GM12878 (cell line): ENCODE results near the gene ANAPC10. TPM values are rescaled to one million over a fixed set of nuclear protein-coding genes. Genes with fewer than 3 reads are reported as not detected.
A peak's percentile ranks its signal among the peaks of the same experiment; 100 is the strongest.

Experiments used
- CHD2 ChIP-seq: IDR thresholded peaks from 2 replicates; pipeline ENCODE4 v1.6.1; 2011; ENCODE audit warnings: low read depth, low read length, improper control_type of control experiment, borderline replicate concordance
- FOS ChIP-seq: IDR thresholded peaks from 3 replicates; pipeline ENCODE4 v1.6.1; 2011; ENCODE audit warnings: borderline replicate concordance; ENCODE audit not compliant: insufficient read length; ENCODE audit errors: extremely low read depth
- FOXK2 ChIP-seq: fragments of 450-650 bp; IDR thresholded peaks from 2 replicates; pipeline ENCODE4 v1.6.1; 2017; ENCODE audit warnings: mild to moderate bottlenecking, moderate library complexity
- HCFC1 ChIP-seq: fragments of 150-350 bp; IDR thresholded peaks from 2 replicates; pipeline ENCODE4 v1.6.1; 2014; ENCODE audit warnings: low read length
- HDAC2 ChIP-seq: fragments of 200-600 bp; sonication (generic); IDR thresholded peaks from 2 replicates; pipeline ENCODE4 v1.6.1; 2017
- HSF1 ChIP-seq: fragments of 150-350 bp; IDR thresholded peaks from 2 replicates; pipeline ENCODE4 v1.6.1; 2014; ENCODE audit warnings: mild to moderate bottlenecking, low read depth, low read length
- IKZF1 ChIP-seq: fragments of 450-650 bp; conservative IDR thresholded peaks from 2 replicates; pipeline ENCODE4 v1.6.1; 2017; ENCODE audit warnings: antibody characterized with exemption, mild to moderate bottlenecking
- IKZF2 ChIP-seq, 2 experiments: fragments of 450-650 bp; IDR thresholded peaks; 2 replicates each; pipeline ENCODE4 v1.6.1; 2017; ENCODE audit warnings: mild to moderate bottlenecking in 2 of 2, moderate library complexity in 2 of 2
- NR2F1 ChIP-seq: fragments of 450-650 bp; conservative IDR thresholded peaks from 2 replicates; pipeline ENCODE4 v1.6.1; 2017; ENCODE audit warnings: mild to moderate bottlenecking
- POLR2AphosphoS5 ChIP-seq: IDR thresholded peaks from 2 replicates; pipeline ENCODE4 v1.6.1; 2011; ENCODE audit warnings: mild to moderate bottlenecking, low read length, inconsistent platforms
- SMC3 ChIP-seq: IDR thresholded peaks from 2 replicates; pipeline ENCODE4 v1.6.1; 2011; ENCODE audit warnings: low read length, improper control_type of control experiment, borderline replicate concordance
- SUZ12 ChIP-seq: fragments of 200-600 bp; sonication (generic); IDR thresholded peaks from one replicate; pipeline ENCODE4 v1.6.1; 2018; ENCODE audit warnings: antibody characterized with exemption, mild to moderate bottlenecking; ENCODE audit not compliant: unreplicated experiment
- TCF7 ChIP-seq: IDR thresholded peaks from 2 replicates; pipeline ENCODE4 v1.6.1; 2014; ENCODE audit warnings: antibody characterized with exemption, borderline replicate concordance
- YY1 ChIP-seq: IDR thresholded peaks from 2 replicates; pipeline ENCODE4 v1.6.1; 2011; ENCODE audit warnings: low read depth, mild to moderate bottlenecking, low read length
- ZNF207 ChIP-seq: fragments of 450-650 bp; IDR thresholded peaks from 2 replicates; pipeline ENCODE4 v1.6.1; 2014; ENCODE audit warnings: antibody characterized with exemption, mild to moderate bottlenecking, borderline replicate concordance
- ZNF592 ChIP-seq: fragments of 450-650 bp; IDR thresholded peaks from 2 replicates; pipeline ENCODE4 v1.6.1; 2017; ENCODE audit warnings: mild to moderate bottlenecking, moderate library complexity
- ZSCAN29 ChIP-seq: fragments of 450-650 bp; IDR thresholded peaks from 2 replicates; pipeline ENCODE4 v1.6.1; 2017; ENCODE audit warnings: mild to moderate bottlenecking, moderate library complexity
- polyA plus RNA-seq, 11 experiments: library from polyadenylated mRNA; depleted of rRNA in 4 of 11; unstranded in 6 of 11; stranded (reverse) in 5 of 11; fragments of >200 nt; fragmentation: Nextera tagmentation in 4 of 11; fragmentation: Illumina TruSeq in 1 of 11; extraction: Ambion mirVana in 4 of 11; extraction: Trizol in 1 of 11; gene quantifications; 1 replicate in 1 of 11; 2 replicates in 10 of 11; pipeline versions ENCODE4 v1.2.1 to v1.2.3, GENCODE V29; 2011 to 2016; ENCODE audit warnings: inconsistent platforms in 2 of 11, missing spikeins in 2 of 11, low read depth in 1 of 11
- total RNA-seq, 4 experiments: library from RNA; depleted of rRNA in 3 of 4; stranded (reverse); fragments of >200 nt in 3 of 4; fragmentation: Illumina TruSeq in 1 of 4; extraction: Trizol in 1 of 4; gene quantifications; 2 replicates each; pipeline versions ENCODE4 v1.2.1 to v1.2.3, GENCODE V29; 2013 to 2021
- TF ChIP-seq, protein P1 (sequence below): fragments of 450-650 bp; IDR thresholded peaks from 2 replicates; pipeline ENCODE4 v1.6.1; 2017; ENCODE audit warnings: mild to moderate bottlenecking, moderate library complexity
- TF ChIP-seq, protein P2 (sequence below): fragments of 450-650 bp; IDR thresholded peaks from 2 replicates; pipeline ENCODE4 v1.6.1; 2017; ENCODE audit warnings: borderline replicate concordance

Gene ANAPC10
- total and polyA plus RNA-seq, 10 of the 15 experiments (the other 5 are each of a cell fraction or from before 2014, with no cell fraction given) = 23.8 to 73.7 (median 48.5) TPM

DNA sequence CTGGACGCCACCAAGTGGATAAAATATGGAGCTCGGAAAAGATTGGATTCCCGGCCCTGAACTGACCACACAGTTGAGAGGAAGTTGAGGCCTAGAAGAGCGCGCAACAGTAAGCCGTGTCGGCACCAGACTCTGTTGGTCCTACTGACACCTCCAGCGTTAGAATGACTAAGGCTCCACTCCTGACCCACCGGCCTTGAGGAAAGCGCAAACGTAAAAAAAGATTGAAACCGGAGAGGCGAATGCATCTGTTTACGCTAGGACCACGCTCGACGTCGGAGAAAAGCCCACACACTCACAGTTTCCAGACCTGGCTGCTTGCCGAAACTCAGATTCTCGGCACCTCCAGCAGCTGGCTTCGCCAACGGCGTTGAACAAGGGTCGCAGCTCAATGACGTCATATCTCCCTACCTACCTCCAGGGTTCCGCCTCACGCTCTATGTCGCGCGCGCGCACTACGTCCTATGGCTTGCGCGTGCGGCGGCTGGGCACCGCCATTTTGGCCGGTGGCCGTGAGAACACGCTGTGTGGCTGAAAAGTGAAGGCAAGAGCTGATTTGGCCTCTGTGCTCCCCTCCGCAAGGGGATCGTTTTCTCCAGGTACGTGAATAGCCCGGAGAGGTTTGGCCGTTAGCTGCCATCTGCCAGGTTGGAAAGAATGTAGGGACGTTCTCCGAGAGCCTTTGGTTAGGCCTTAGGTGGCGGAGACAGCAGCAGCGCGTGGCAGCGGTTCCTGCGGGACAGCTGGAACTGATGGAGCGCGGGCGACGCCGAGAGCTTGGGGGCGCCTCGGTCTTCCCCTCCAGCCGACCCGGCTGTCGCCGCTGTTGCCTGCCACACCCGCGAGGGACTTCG lies at the start of gene ANAPC10, which contains the start of gene ABCE1 (continued):
- TF ChIP-seq, protein P1, sequence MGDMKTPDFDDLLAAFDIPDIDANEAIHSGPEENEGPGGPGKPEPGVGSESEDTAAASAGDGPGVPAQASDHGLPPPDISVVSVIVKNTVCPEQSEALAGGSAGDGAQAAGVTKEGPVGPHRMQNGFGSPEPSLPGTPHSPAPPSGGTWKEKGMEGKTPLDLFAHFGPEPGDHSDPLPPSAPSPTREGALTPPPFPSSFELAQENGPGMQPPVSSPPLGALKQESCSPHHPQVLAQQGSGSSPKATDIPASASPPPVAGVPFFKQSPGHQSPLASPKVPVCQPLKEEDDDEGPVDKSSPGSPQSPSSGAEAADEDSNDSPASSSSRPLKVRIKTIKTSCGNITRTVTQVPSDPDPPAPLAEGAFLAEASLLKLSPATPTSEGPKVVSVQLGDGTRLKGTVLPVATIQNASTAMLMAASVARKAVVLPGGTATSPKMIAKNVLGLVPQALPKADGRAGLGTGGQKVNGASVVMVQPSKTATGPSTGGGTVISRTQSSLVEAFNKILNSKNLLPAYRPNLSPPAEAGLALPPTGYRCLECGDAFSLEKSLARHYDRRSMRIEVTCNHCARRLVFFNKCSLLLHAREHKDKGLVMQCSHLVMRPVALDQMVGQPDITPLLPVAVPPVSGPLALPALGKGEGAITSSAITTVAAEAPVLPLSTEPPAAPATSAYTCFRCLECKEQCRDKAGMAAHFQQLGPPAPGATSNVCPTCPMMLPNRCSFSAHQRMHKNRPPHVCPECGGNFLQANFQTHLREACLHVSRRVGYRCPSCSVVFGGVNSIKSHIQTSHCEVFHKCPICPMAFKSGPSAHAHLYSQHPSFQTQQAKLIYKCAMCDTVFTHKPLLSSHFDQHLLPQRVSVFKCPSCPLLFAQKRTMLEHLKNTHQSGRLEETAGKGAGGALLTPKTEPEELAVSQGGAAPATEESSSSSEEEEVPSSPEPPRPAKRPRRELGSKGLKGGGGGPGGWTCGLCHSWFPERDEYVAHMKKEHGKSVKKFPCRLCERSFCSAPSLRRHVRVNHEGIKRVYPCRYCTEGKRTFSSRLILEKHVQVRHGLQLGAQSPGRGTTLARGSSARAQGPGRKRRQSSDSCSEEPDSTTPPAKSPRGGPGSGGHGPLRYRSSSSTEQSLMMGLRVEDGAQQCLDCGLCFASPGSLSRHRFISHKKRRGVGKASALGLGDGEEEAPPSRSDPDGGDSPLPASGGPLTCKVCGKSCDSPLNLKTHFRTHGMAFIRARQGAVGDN = peak; percentile 77
- TF ChIP-seq FOS (no peak), POLR2AphosphoS5 (peak; percentile 95), YY1 (peak; percentile 98), SUZ12 (no peak), FOXK2 (no peak), HSF1 (no peak), IKZF2 (IDR thresholded peaks at IDR 0.05) (peak in 1 of 2 experiments; percentile 39; a peak in 2 of 4 replicates), TCF7 (peak; percentile 26; the same call in 1 of the 2 replicates), HDAC2 (no peak), NR2F1 (0 out of 2 replicates have a peak, but pooled peaks have one; percentile 19), ZNF592 (no peak), ZSCAN29 (no peak), IKZF1 (peak; percentile 81), CHD2 (peak; percentile 42; the same call in 1 of the 2 replicates), HCFC1 (peak; percentile 76), ZNF207 (no peak), SMC3 (no peak)
- TF ChIP-seq, protein P2, sequence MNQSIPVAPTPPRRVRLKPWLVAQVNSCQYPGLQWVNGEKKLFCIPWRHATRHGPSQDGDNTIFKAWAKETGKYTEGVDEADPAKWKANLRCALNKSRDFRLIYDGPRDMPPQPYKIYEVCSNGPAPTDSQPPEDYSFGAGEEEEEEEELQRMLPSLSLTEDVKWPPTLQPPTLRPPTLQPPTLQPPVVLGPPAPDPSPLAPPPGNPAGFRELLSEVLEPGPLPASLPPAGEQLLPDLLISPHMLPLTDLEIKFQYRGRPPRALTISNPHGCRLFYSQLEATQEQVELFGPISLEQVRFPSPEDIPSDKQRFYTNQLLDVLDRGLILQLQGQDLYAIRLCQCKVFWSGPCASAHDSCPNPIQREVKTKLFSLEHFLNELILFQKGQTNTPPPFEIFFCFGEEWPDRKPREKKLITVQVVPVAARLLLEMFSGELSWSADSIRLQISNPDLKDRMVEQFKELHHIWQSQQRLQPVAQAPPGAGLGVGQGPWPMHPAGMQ = no peak
